Melanocyte of skin (primary cell): Measurements from ENCODE around the gene RNASE13. TPM values are rescaled to one million over a fixed set of nuclear protein-coding genes. Genes with fewer than 3 reads are reported as not detected.

Experiments
- total RNA-seq, 2 donors: library from RNA; depleted of rRNA; stranded (reverse); fragments of >200 nt; gene quantifications; 2 replicates each; pipeline ENCODE4 v1.2.3, GENCODE V29; 2012

RNASE13 gene, protein sequence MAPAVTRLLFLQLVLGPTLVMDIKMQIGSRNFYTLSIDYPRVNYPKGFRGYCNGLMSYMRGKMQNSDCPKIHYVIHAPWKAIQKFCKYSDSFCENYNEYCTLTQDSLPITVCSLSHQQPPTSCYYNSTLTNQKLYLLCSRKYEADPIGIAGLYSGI
- under 1 TPM in 1 of 2 donors, not detected in 1; under 0.01 TPM for total RNA-seq

DNA sequence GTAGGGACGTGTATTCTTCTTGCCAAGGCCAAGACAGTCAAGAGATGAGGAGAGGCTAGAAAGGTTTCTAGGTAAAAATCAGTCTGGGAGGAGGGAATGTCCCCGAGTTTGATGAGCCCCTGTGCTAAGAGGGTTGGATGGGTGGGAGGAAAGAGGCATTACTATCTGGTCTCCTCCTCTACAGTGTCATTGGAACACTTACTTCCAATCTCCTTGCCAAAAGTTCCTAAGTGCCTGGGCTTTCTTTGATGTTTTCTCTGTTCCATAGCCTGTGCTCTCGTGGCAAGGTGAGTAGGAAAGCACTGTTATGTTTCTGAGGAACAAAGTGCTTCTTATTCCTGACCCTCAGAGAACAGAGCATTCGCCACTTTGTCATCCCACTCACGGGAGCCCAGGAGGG lies at the start of gene RNASE13:
TSS of gene RNASE13 (minus strand) at position 101 of the 400 bp plus-strand sequence. CDS start 519 bp downstream, outside the sequence.

DNA sequence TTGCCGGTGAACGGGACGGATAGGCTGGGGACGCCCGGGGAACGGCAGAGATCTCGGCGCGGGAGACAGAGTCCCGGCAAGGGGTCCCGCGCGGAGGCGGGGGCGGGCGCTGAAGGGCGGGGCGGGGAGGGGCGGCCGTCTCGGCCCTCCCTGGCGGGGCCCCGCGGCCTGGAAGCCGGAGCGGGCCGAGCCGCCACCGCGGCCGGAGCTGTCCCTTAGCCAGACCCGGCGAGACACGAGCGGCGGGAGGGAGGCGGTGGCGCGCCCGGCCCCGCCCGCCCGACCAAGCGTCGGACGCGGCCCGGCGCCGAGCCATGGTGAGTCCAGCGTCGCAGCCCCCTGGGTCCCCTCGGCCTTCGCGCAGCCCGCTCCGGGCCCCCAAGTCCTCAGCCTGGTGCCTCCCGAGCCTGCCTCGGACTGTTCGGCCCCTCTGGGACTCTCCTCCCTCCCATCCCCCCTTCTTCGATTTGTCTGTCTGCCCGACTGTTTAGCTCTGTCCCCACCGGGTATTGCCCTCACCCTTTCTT lies 35.5 kb upstream of the RNASE13 start, which contains the start of gene ARHGEF40:
TSS of gene ARHGEF40 (plus strand) at position 222 of the 527 bp plus-strand sequence. CDS start at position 315, 93 bp downstream.

DNA sequence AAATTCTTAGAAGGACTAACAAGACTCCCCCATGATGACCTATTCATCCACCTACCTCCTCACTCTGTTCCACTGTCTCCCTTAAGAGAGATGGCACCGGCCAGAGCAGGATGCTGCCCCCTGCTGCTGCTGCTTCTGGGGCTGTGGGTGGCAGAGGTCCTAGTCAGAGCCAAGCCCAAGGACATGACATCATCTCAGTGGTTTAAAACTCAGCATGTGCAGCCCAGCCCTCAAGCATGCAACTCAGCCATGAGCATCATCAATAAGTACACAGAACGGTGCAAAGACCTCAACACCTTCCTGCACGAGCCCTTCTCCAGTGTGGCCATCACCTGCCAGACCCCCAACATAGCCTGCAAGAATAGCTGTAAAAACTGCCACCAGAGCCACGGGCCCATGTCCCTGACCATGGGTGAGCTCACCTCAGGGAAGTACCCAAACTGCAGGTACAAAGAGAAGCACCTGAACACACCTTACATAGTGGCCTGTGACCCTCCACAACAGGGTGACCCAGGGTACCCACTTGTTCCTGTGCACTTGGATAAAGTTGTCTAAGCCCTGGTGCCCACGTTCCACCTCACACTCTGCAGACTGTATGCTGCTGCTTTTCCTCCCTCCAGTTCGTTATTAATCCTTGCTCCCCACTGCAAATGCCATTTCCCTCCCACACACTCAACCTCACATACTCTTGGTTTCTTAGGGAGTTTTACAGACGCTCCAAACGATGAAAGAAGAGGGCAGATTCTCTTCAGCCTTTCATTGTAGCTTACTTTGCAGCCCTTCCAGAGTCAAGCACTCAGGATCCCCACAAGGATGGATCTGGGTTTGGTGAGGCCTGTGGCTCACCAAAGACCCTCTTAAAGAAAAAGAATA lies 23.4 kb upstream of the RNASE13 start, which contains the start of gene RNASE8:
TSS of gene RNASE8 (plus strand) at position 20 of the 873 bp plus-strand sequence. CDS start at position 91, 71 bp downstream.

GRCh38 chr14:21041676-21042433 lies 7.2 kb upstream of the RNASE13 start, which contains the start of gene RNASE7:
Gene RNASE7, plus strand, starts transcription at chr14:21042362. Its CDS starts 631 bp downstream, at chr14:21042993.

DNA sequence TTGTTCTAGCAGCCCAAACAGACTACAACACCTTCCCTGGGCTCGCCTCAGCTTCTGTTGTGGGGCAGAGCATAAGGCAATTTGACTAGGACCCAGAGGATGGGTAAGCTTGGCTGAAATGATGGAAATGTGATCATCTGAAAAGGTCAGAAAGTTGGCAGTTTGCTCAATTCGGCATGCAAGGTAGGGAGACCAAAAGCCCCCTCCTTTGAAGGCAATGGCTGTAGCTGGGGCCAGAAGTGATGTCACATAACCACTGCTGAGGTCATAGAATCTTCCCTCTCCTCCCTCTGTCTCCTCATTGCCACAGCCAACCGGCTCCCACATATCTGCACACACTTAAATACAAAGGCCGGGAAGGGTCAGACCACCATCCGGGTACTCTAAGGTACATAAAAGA lies 4.7 kb downstream of the RNASE13 start, which contains the start of gene TPPP2:
TSS of gene TPPP2 (plus strand) at position 301 of the 400 bp plus-strand sequence. CDS start 365 bp downstream, outside the sequence.

DNA sequence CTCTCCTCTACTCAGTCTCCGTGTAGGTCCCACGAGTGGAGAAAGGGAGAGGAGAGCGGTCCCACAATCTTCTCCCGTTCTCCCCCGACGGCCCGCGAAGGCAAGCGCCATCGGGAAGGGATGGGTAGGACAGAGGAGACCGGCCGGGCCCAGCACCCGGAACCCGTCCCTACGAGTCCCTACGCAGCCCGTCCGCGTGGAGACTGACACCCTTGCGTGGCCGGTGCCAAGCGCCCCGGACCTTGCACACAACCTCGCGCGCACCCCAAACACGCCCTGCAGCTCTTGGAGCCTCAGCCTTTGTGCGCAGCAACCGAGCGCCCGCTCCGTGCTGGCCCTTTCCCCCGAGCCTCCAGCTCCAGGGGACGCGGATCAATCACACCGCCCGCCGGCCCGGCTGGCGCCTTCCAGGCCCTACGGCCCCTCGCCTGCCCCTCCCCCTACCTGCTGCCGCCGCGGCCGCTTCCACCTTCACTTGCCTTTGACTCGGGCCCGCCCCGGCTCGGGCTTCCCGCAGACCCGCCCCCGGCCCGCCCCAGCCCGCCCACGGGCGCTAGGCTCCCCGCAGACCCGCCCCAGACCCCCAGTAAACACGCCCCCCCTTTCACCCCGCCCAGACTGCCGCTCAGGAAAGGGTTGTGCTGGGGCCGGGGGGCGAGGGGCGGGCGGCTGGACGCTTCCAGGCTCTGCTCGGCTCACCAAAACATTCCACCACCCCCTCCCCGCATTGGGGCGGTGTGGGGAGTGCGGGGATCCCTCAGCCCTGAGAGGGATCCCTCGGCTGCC lies 9.8 kb downstream of the RNASE13 start, which contains the start of gene NDRG2:
TSS of gene NDRG2 (minus strand) at position 477 of the 786 bp plus-strand sequence. CDS start 1,746 bp downstream, outside the sequence.

GRCh38 chr14:20998674-20999366 lies 35.8 kb downstream of the RNASE13 start, which contains the start of gene SLC39A2:
Gene SLC39A2, plus strand, starts transcription at chr14:20999293. Its CDS starts 154 bp downstream, at chr14:20999447.

DNA sequence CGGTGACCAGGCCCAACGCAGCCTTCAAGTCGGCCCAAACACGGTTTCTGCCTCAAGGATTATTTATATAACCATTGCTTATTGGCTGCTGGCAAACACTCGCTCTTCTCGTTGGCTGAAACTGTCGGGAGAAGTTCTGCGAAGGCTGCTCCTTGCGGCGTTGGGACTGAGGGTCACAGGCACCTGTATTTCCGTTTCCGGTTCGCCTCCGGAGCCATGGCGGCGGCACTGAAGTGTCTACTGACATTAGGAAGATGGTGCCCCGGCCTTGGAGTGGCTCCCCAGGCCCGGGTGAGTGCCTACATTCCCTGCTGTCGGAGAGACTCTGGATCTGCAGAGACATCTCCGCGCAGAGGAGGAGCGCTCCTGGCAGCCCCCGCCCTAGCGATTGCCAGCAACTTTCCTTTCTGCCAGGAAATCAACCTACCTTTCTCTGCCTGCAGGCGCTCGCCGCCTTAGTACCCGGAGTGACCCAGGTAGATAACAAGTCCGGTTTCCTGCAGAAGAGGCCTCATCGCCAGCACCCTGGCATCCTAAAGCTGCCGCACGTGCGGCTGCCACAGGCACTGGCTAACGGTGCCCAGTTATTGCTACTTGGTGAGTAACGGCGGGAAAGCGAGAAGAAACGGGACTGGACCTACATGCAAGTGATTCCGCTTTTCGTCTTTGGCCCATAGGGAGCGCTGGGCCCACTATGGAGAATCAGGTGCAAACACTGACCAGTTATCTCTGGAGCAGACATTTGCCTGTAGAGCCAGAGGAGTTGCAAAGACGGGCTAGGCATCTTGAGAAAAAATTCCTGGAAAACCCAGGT lies 44.6 kb downstream of the RNASE13 start, which contains the start of gene METTL17:
TSS of gene METTL17 (plus strand) at position 194 of the 814 bp plus-strand sequence. CDS start at position 217, 23 bp downstream.

Other genes with a start within 250 kb of the RNASE13 start
- not detected for gene RNASE1, start 232.0 kb downstream of the RNASE13 start, total RNA-seq
- gene RNASE3, start 143.4 kb downstream of the RNASE13 start, total RNA-seq: not detected
- not detected for gene RNASE2, start 79.3 kb downstream of the RNASE13 start, total RNA-seq
- 10 to 100 TPM; 47.8 to 67.6 TPM for gene METTL17, start 44.8 kb downstream of the RNASE13 start, total RNA-seq
- not detected for gene SLC39A2, start 35.5 kb downstream of the RNASE13 start, total RNA-seq
- gene NDRG2, start 9.7 kb downstream of the RNASE13 start, total RNA-seq: 1 to 10 TPM; 2.3 to 8.9 TPM
- gene TPPP2, start 4.6 kb downstream of the RNASE13 start, total RNA-seq: not detected
- gene RNASE7, start 7.6 kb upstream of the RNASE13 start, total RNA-seq: not detected
- gene RNASE8, start 23.0 kb upstream of the RNASE13 start, total RNA-seq: not detected
- gene ARHGEF40, start 35.5 kb upstream of the RNASE13 start, total RNA-seq: 100 to 1,000 TPM in 1 of 2 donors, 10 to 100 TPM in 1; 47.6 to 209 TPM
- 10 to 100 TPM in 1 of 2 donors, 1 to 10 TPM in 1; 9.3 to 17.6 TPM for gene ZNF219, start 63.8 kb upstream of the RNASE13 start, total RNA-seq
- gene TMEM253, start 66.3 kb upstream of the RNASE13 start, total RNA-seq: under 1 TPM; under 0.01 to 1.00 TPM
- under 1 TPM in 1 of 2 donors, not detected in 1; under 0.01 TPM for gene OR5AU1, start 121.3 kb upstream of the RNASE13 start, total RNA-seq
- gene HNRNPC, start 234.6 kb upstream of the RNASE13 start, total RNA-seq: 100 to 1,000 TPM; 512 to 752 TPM
- under 1 TPM in 1 of 2 donors, not detected in 1; 0.34 TPM for gene RPGRIP1, start 245.3 kb upstream of the RNASE13 start, total RNA-seq